T-helper 1 cell treated with Interleukin-12 subunit alpha and Interleukin-12 subunit beta and Interleukin-4 antibody, amounts not matched to agents 30 μg/mL and 1 μg/mL, for 36 hours (primary cell): ENCODE measurements around the gene EDA.

ENCODE experiments used
- H3K27ac Mint-ChIP-seq: one replicate; pipeline ENCODE4 v1.8.0; 2021; ENCODE audit warnings: mild to moderate bottlenecking, mixed read lengths
- H3K27me3 Mint-ChIP-seq: one replicate; pipeline ENCODE4 v1.8.0; 2021; ENCODE audit warnings: low read depth, mixed read lengths
- H3K36me3 Mint-ChIP-seq: one replicate; pipeline ENCODE4 v1.8.0; 2021; ENCODE audit warnings: low read depth, mixed read lengths
- H3K4me1 Mint-ChIP-seq: one replicate; pipeline ENCODE4 v1.8.0; 2021; ENCODE audit warnings: low read depth, mixed read lengths
- H3K4me3 Mint-ChIP-seq: one replicate; pipeline ENCODE4 v1.8.0; 2021; ENCODE audit warnings: mild to moderate bottlenecking, moderate library complexity, mixed read lengths
- H3K9me3 Mint-ChIP-seq: one replicate; pipeline ENCODE4 v1.8.0; 2021; ENCODE audit warnings: mixed read lengths

Gene EDA

GRCh38 chrX:69615779-69616456 is at the start of gene EDA:
EDA (plus strand) TSS chrX:69616113.
- no peaks in the 10 kb centered on the region for H3K36me3 Mint-ChIP-seq
- peaks cover 7% of the 10 kb centered on the region for H3K4me1 Mint-ChIP-seq
- H3K4me3 Mint-ChIP-seq = peak within 1 kb of the TSS; percentile 81
- no peak within 1 kb of the TSS for H3K27ac Mint-ChIP-seq
- no peaks in the 10 kb centered on the region for H3K9me3 Mint-ChIP-seq
- H3K27me3 Mint-ChIP-seq = peaks cover 16% of the 10 kb centered on the region

- Mint-ChIP-seq H3K27ac (no peak overlapping the region), H3K36me3 (no peaks in the 10 kb centered on the region), H3K4me3 (no peak overlapping the region), H3K9me3 (no peaks in the 10 kb centered on the region), H3K27me3 (no peaks in the 10 kb centered on the region), H3K4me1 (no peaks in the 10 kb centered on the region)
Measured at GRCh38 chrX:69568828-69569227, 47.1 kb upstream of the EDA start.

DNA sequence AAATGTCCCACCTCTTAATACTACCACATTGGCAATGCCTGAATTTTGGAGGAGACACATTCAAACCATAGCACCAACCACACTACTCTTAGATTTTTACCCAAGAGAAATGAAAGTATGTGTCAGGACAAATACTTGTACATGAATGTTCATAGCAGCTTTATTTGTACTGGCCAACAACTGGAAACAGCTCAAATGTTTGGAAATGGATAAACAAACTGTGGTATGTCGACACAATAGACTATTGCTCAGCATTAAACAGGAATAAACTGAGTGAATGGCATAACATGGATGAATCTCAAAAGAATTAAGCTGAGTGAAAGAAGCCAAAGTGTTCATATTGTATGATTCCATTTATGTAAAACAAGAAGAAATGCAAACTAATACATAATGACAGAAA is 18.5 kb upstream of the EDA start:
- no peaks in the 10 kb centered on the region for H3K4me1 Mint-ChIP-seq
- H3K27me3 Mint-ChIP-seq = no peaks in the 10 kb centered on the region
- no peak overlapping the region for H3K4me3 Mint-ChIP-seq
- H3K27ac Mint-ChIP-seq = no peak overlapping the region
- no peaks in the 10 kb centered on the region for H3K9me3 Mint-ChIP-seq
- H3K36me3 Mint-ChIP-seq = no peaks in the 10 kb centered on the region

- H3K4me1 Mint-ChIP-seq = no peaks in the 10 kb centered on the region
- no peaks in the 10 kb centered on the region for H3K36me3 Mint-ChIP-seq
- H3K9me3 Mint-ChIP-seq = no peaks in the 10 kb centered on the region
- no peak overlapping the region for H3K27ac Mint-ChIP-seq
- H3K4me3 Mint-ChIP-seq = no peak overlapping the region
- peaks cover 3% of the 10 kb centered on the region for H3K27me3 Mint-ChIP-seq
Measured at GRCh38 chrX:69600182-69600581, 15.7 kb upstream of the EDA start.

- Mint-ChIP-seq H3K4me3 (no peak overlapping the region), H3K36me3 (no peaks in the 10 kb centered on the region), H3K27me3 (peaks cover 3% of the 10 kb centered on the region), H3K4me1 (no peaks in the 10 kb centered on the region), H3K9me3 (no peaks in the 10 kb centered on the region), H3K27ac (no peak overlapping the region)
Measured at GRCh38 chrX:69603566-69604194, 12.2 kb upstream of the EDA start.

DNA sequence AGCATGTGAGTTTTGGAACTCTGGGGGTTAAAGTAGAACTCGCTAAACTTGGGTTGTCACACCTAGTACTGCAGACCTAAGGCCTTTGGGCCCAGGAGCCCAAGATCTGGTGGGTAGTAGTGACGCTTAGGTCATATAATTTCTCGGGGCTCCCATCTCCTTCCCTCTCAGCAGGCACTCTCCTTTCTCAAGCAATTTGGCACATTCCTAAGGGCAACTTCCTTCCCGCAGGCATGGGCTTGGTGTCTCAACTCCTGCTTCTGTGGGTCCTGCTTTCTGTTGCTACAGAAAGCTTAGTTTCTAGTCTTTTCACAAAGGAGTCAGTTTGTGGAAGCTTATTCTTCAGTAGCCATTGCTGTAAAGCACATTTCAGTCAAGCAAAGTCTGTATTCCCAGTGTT is 10.4 kb upstream of the EDA start:
- no peaks in the 10 kb centered on the region for H3K4me1 Mint-ChIP-seq
- peaks cover 3% of the 10 kb centered on the region for H3K27me3 Mint-ChIP-seq
- no peak overlapping the region for H3K4me3 Mint-ChIP-seq
- no peak overlapping the region for H3K27ac Mint-ChIP-seq
- H3K36me3 Mint-ChIP-seq = no peaks in the 10 kb centered on the region
- H3K9me3 Mint-ChIP-seq = no peaks in the 10 kb centered on the region

DNA sequence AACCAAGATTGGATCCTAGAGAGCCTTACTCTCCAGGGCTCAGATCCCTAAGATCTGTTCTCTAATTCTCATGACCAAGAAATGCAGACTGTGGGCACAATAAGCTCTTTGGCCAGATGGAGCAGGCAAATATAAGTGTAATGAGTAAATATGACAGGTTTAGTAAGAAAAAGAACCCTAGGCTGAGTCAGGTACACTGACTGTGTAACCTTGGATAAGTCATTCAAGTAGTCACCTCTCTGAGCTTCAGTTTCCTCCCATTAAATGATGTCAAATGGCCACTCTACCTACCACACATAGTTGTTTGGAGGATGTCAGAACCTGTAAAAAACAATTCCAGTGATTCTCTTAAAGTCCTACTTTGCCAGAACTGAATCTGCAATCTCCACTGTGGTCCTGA is 8.3 kb upstream of the EDA start:
- Mint-ChIP-seq H3K4me1 (no peaks in the 10 kb centered on the region), H3K27ac (no peak overlapping the region), H3K36me3 (no peaks in the 10 kb centered on the region), H3K9me3 (no peaks in the 10 kb centered on the region), H3K27me3 (peaks cover 3% of the 10 kb centered on the region), H3K4me3 (no peak overlapping the region)

DNA sequence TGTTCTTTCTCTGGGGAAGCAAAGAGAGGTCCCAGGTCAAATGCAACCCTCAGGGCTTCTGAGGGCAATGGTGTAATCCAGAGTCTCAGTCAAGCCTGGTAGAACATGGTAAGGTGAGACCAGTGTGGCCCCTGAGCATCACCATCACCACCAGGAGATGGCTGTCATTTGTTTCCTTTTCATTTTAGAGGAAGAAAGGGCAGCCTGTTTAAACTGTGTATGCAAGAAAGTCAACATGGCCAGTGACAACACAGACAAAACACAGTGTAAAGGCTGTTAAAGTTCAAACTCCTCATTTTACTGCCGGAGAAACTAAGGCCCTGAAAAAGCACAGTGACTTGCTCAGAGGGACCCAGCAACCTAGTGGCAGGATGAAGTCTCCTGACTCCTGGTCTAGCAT is 2.0 kb upstream of the EDA start:
- Mint-ChIP-seq H3K4me3 (no peak overlapping the region), H3K36me3 (no peaks in the 10 kb centered on the region), H3K27ac (no peak overlapping the region), H3K4me1 (peaks cover 6% of the 10 kb centered on the region), H3K27me3 (peaks cover 16% of the 10 kb centered on the region), H3K9me3 (no peaks in the 10 kb centered on the region)

DNA sequence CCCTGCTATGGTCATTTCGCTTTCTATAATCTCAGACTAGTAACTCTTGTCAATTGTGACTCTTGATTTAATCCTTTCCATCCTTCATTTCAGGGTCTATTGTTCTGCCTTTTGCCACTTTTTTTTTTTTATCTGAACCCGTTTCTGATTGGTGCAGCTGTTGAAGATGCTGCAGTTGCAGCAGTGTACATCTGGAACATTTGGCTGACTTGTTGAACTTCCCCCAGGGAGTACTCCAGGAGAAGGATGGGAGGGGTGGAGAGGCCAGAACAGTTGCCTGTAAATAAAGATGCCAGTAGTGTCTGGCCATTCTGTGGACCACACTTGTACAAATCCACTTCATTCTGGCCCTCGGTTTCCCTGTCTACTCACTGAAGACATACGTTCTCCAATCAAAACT is 1.0 kb upstream of the EDA start:
- Mint-ChIP-seq H3K36me3 (no peaks in the 10 kb centered on the region), H3K4me3 (peak overlapping the region; percentile 17)

GRCh38 chrX:69615342-69615741 is 571 bp upstream of the EDA start:
- H3K9me3 Mint-ChIP-seq = no peaks in the 10 kb centered on the region
- no peak overlapping the region for H3K27ac Mint-ChIP-seq
- peaks cover 7% of the 10 kb centered on the region for H3K4me1 Mint-ChIP-seq
- peak overlapping the region; percentile 58 for H3K4me3 Mint-ChIP-seq
- peaks cover 16% of the 10 kb centered on the region for H3K27me3 Mint-ChIP-seq
- no peaks in the 10 kb centered on the region for H3K36me3 Mint-ChIP-seq

More for the DNA sequence above, 1.0 kb upstream of the EDA start:
- Mint-ChIP-seq H3K4me1 (peaks cover 7% of the 10 kb centered on the region), H3K27me3 (peaks cover 16% of the 10 kb centered on the region), H3K9me3 (no peaks in the 10 kb centered on the region), H3K27ac (no peak overlapping the region)

- Mint-ChIP-seq H3K27ac (no peak overlapping the region), H3K27me3 (peaks cover 16% of the 10 kb centered on the region), H3K4me3 (peak overlapping the region; percentile 81), H3K36me3 (no peaks in the 10 kb centered on the region), H3K9me3 (no peaks in the 10 kb centered on the region), H3K4me1 (peaks cover 7% of the 10 kb centered on the region)
Measured at GRCh38 chrX:69616457-69617203, 717 bp downstream of the EDA start.

- peaks cover under 1% of the 10 kb centered on the region for H3K9me3 Mint-ChIP-seq
- no peak overlapping the region for H3K4me3 Mint-ChIP-seq
- no peaks in the 10 kb centered on the region for H3K36me3 Mint-ChIP-seq
- H3K27ac Mint-ChIP-seq = no peak overlapping the region
- H3K4me1 Mint-ChIP-seq = peaks cover 7% of the 10 kb centered on the region
- peaks cover 16% of the 10 kb centered on the region for H3K27me3 Mint-ChIP-seq
Measured at GRCh38 chrX:69618803-69619202, 2.9 kb downstream of the EDA start.

DNA sequence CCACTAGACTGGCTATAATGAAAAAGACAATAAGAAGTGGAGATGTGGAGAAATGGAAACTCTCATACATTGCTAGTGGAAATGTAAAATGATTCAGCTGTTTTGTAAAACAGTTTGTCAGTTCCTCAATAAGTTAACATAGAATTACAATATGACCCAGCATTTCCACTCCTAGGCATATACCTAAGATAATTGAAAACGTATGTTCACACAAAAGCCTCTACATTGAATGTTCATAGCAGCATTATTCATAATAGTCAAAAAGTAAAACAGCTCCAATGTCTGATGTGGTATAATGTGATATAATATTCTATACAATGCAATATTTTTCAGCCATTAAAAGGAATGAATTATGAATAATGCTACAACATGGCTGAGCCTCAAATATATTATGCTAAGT is 10.2 kb downstream of the EDA start:
- Mint-ChIP-seq H3K36me3 (no peaks in the 10 kb centered on the region), H3K27me3 (no peaks in the 10 kb centered on the region), H3K9me3 (peaks cover 4% of the 10 kb centered on the region), H3K27ac (no peak overlapping the region), H3K4me3 (no peak overlapping the region), H3K4me1 (peaks cover 16% of the 10 kb centered on the region)

GRCh38 chrX:69627744-69628143 is 11.8 kb downstream of the EDA start:
- no peak overlapping the region for H3K27ac Mint-ChIP-seq
- H3K9me3 Mint-ChIP-seq = peaks cover 4% of the 10 kb centered on the region

GRCh38 chrX:69630147-69630546 is 14.2 kb downstream of the EDA start:
- Mint-ChIP-seq H3K36me3 (peaks cover 2% of the 10 kb centered on the region), H3K27ac (no peak overlapping the region), H3K4me1 (peaks cover 16% of the 10 kb centered on the region), H3K9me3 (no peaks in the 10 kb centered on the region), H3K4me3 (no peak overlapping the region), H3K27me3 (no peaks in the 10 kb centered on the region)

More at GRCh38 chrX:69627744-69628143, 11.8 kb downstream of the EDA start:
- Mint-ChIP-seq H3K27me3 (no peaks in the 10 kb centered on the region), H3K4me3 (no peak overlapping the region), H3K4me1 (peaks cover 16% of the 10 kb centered on the region), H3K36me3 (peaks cover 2% of the 10 kb centered on the region)
